ENCODE measurements around the gene ZNF624.

ZNF624 gene

DNA sequence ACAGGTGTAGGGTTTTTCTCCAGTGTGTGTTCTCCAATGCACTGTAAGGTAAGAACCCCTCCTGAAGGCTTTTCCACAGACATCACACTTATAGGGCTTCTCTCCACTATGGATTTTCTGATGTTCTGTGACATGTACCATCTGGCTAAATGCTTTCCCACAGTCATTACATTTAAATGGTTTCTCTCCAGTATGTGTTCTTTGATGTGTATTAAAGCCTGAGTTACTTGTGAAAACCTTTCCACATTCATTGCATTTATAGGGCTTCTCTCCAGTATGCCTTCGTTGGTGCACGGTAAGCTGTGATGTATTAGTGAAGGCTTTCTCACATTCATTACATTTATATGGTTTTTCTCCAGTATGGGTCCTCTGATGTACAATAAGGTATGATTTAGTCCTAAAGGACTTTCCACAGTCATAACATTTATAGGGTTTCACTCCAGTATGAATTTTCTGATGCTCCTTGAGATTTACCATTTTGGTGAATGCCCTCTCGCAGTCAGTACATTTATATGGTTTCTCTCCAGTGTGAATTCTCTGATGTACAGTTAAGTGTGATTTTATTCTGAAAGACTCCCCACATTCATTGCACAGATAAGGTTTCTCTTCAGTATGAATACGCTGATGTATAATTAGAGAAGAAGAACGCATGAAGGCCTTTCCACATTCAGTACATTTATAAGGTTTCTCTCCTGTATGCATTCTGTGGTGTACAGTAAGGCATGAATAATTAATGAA lies 30.9 kb downstream of the ZNF624 start:
- DNase-seq (ENCODE audit: insufficient read length, low spot score) = no peak
- TF ChIP-seq, protein P1, sequence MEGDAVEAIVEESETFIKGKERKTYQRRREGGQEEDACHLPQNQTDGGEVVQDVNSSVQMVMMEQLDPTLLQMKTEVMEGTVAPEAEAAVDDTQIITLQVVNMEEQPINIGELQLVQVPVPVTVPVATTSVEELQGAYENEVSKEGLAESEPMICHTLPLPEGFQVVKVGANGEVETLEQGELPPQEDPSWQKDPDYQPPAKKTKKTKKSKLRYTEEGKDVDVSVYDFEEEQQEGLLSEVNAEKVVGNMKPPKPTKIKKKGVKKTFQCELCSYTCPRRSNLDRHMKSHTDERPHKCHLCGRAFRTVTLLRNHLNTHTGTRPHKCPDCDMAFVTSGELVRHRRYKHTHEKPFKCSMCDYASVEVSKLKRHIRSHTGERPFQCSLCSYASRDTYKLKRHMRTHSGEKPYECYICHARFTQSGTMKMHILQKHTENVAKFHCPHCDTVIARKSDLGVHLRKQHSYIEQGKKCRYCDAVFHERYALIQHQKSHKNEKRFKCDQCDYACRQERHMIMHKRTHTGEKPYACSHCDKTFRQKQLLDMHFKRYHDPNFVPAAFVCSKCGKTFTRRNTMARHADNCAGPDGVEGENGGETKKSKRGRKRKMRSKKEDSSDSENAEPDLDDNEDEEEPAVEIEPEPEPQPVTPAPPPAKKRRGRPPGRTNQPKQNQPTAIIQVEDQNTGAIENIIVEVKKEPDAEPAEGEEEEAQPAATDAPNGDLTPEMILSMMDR (IDR thresholded peaks at IDR 0.05; ENCODE audit: insufficient read depth, missing control alignments) = no peak
- no peak for FAIRE-seq

DNA sequence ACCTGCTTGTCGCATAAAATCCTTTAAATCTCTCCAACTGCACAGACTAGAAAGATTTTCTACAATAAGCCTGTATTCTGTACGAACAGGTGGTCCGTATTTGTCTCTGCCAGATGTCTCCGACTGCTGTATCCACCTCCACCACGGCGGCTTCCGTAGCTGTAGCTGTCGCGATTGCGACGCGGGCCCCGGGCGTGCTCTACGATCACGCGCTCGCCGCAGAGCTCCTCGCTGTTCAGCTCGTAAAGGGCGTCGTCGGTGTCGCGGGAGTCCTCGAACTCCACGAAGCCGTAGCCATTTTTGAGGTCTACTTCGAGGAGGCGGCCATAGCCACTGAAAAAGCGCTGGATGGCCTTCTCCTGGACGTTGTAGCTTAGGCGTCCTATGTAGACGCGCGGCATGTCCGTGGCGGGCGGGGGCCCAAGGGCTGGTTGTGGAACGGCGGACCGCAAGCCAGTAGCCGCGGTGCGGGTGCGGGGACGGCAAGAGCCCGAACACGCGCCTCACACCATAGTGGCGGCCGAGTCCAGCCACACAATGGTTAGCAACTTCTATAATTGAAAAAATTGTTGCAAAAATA lies 36.1 kb downstream of the ZNF624 start:
- FAIRE-seq (no peak), DNase-seq (ENCODE audit: insufficient read length, low spot score) (no peak)
- TF ChIP-seq, protein P1 (IDR thresholded peaks at IDR 0.05; ENCODE audit: insufficient read depth, missing control alignments) = no peak

- no peak for FAIRE-seq
- TF ChIP-seq, protein P1 (IDR thresholded peaks at IDR 0.05; ENCODE audit: insufficient read depth, missing control alignments) = no peak
Measured at GRCh38 chr17:16599537-16599936, 54.1 kb downstream of the ZNF624 start.

GRCh38 chr17:16593356-16594102 lies 60.1 kb downstream of the ZNF624 start:
- DNase-seq (ENCODE audit: insufficient read length, low spot score) = no peak
- TF ChIP-seq, protein P1 (IDR thresholded peaks at IDR 0.05; ENCODE audit: insufficient read depth, missing control alignments) = no peak
- FAIRE-seq = no peak

More at GRCh38 chr17:16599537-16599936, 54.1 kb downstream of the ZNF624 start:
- DNase-seq (ENCODE audit: insufficient read length, low spot score) = no peak

GRCh38 chr17:16589097-16589969 lies 64.3 kb downstream of the ZNF624 start:
- DNase-seq (ENCODE audit: insufficient read length, low spot score) = peak; percentile 81
- TF ChIP-seq, protein P1 (IDR thresholded peaks at IDR 0.05; ENCODE audit: insufficient read depth, missing control alignments) = peak; percentile 61
- FAIRE-seq = no peak

GRCh38 chr17:16585796-16586195 lies 67.9 kb downstream of the ZNF624 start:
- DNase-seq (ENCODE audit: insufficient read length, low spot score) = no peak
- TF ChIP-seq, protein P1 (IDR thresholded peaks at IDR 0.05; ENCODE audit: insufficient read depth, missing control alignments) = no peak
- FAIRE-seq = no peak
